NCI-H510A (cell line): ENCODE results near the gene ZNF672.
"Not testable (repeated sequence)": the region's sequence is repeated elsewhere in the genome, so short reads cannot be mapped to it uniquely, and the experiment has no call there.

ENCODE experiments used
- DNase-seq: peaks from one replicate; lab custom pipeline; 2025; lab: John Stamatoyannopoulos, UW

The ZNF672 gene

DNA sequence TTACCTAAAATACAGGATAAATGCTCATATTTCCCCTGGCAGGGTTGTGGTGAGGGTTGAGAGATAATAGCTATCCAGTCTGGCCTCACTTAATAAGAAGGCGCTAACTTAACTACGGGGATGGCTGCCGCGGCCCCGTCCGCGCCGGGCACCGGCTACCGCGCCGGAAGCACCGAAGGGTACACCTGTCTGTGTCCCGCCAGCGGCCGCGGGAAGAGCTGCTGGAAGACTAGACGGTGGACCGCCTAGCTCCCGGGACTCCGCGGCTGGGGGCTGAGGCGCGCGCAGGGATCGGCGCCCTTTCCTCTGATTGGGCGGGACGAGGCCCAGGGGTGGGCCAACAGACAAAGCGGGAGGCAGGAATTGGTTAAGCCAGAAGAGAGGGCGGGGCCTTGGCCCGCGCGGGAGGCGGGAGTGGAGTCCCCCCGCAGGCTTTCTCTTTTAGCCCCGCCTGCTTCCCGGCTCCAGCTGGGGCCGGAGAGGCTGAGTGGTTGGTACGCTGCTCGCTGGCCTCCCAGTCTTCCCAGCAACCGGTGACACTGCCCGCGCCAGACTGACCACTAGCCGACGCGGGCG, at the start of gene ZNF672:
Gene ZNF672 (plus strand): TSS at position 444 of the 576 bp plus-strand sequence. CDS start 9,051 bp downstream, outside the sequence.
- peak; percentile 91 for DNase-seq

DNA sequence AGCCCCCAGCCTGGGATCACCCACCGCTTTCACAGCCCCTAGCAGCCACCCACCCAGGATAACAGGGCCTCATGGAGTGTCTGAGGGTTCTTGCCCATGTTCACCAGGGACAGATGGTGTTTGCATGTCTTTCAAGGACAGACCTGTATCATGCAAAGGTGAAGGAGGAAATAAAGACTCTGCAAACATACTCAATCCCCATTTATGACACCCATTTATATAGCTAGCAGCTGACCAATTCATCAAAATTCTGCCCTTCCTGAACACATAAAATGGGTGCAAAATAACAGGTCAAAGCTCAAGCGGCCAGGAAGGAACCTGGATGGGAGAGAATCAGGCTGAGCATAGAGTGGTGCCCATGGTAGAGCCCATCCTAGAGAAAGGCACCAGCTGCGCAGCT, 49.7 kb upstream of the ZNF672 start:
- no peak for DNase-seq

DNA sequence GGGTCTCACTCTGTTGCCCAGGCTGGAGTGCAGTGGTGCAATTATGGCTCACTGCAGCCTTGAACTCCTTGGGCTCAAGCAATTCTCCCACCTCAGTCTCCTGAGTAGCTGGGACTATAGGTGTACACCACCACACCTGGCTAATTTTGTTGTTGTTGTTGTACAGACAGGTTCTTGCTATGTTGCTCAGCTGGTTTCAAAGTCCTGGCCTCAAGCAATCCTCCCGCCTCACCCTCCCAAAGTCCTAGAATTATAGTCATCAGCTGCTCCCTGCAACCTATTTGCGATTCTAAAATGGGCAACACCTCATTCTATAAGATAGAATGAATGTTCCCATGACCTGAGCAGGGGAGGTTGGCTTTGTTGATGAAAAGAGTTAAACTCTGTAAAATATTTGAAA, 48.7 kb upstream of the ZNF672 start:
- DNase-seq: not testable (repeated sequence)

DNA sequence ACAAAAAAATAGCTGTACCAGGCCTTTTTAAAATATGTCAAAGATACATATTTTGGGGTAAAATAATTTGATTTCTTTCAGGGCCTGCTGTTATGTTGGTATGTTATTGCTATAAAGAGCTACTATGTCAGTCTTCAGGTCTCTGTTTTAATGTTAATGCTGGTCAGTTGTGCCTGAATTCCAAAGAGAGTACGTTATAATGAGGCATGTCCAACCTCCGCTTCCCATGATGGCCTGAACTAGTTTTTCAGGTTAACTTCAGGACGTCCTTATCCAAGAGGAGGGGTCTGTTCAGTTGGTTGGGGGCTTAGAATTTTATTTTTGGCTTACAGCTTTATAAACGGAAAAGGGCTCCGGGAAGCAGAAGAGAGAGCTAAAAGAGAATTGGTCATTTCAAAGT, 47.6 kb upstream of the ZNF672 start:
- DNase-seq: no peak

DNA sequence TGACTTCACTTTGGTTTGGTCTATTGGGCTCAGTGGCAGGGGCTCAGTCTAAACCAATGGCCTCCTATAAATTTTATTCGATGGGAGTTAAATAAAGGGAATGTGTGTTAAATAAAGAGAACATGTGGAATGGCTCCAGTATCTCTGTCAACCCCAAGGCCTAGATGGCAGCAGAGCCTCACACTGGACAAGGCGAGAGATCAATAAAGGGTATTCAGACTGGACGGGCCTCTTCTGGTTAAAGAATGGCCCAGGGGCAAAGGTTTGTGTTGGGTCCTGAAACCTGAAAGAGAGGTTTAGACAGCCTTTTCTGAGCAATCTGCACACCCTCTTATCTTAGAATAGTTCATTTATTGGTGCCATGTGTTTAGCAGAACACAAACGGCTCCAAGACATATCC, 47.0 kb upstream of the ZNF672 start:
- no peak for DNase-seq

DNA sequence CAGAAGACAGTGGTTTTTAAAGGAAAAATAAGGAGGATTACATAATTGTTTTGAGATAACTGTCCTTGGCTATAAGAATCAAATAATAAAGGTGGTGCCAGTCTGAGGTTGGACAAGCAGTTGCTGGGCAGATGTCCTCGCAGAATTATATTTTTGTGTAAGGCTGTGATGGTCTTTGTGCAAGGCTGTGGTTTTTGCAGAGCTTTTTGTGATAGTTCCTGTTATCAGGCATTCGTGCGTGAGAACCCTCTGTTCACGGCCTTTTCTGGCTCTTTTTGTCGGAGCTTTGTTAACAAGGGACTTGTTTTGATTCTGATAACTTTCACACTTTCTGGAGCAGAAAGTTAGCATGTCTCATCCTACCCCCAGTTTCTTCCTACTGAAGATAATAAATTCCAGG, 45.7 kb upstream of the ZNF672 start:
- no peak for DNase-seq

DNA sequence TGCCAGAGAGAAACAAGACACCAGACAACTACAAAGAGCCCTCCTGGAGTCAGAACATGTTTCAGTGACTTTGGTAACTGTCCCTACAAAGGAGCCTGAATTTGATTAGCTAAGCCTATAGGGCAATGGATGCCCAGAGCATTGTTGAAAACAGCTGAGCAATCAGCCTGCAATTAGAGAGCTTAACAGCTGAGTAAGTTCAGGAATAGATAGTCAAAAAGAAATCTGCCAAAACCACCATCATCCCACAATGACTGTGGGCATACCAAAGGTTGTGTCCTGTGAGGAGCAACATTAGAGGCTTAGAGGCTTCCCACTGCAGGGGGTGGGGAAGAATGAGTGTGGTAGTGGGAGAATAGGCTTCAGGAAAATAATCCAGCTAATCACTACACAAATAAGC, 44.4 kb upstream of the ZNF672 start:
- DNase-seq: no peak

DNA sequence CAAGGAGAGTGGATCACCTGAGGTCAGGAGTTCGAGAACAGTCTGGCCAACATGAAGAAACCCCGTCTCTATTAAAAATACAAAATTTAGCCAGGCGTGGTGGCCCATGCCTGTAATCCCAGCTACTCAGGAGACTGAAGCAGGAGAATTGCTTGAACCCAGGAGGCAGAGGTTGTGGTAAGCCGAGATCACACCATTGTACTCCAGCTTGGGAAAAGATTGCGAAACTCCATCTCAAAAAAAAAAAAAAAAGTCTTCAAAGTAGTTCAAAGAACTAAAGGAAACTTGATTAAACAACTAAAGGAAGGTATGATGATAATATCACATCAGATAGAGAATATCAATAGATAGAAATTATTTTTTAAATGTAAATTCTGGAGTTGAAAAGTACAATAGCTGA, 43.4 kb upstream of the ZNF672 start:
- not testable (repeated sequence) for DNase-seq

DNA sequence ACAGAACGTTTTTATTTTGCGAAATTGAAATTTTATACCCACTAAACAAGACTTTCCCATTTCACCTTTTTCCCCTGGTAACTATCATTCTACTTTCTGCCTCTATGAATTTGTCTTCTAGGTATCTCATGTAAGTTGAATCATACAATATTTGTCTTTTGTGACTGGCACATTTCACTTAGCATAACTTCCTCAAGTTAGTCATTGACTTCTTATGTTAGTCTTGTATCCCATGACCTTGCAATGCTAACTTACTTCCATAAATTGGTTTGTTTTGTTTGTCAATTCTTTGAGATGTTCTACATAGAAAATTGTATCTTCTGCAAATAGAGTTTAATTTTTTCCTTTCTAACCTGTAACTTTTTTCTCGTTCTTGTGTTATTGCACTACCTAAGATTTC, 39.2 kb upstream of the ZNF672 start:
- no peak for DNase-seq

DNA sequence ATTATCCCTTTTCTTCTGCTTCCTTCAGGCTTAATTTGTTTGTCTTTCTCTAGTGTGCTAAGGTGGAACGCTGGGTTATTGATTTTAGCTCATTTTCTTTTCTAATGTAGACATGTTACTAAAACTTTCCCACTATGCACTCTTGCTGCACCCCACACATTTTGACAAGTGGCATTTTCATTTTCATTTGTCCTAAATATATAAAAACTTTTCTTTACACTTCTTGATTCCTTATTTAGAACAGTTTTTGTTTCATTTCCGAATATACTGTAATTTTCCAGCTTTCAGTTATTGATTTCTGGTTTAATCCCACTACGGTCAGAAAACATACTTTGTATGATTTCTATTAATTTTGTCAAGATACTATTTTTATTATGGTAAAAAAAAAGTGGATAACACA, 37.6 kb upstream of the ZNF672 start:
- no peak for DNase-seq

DNA sequence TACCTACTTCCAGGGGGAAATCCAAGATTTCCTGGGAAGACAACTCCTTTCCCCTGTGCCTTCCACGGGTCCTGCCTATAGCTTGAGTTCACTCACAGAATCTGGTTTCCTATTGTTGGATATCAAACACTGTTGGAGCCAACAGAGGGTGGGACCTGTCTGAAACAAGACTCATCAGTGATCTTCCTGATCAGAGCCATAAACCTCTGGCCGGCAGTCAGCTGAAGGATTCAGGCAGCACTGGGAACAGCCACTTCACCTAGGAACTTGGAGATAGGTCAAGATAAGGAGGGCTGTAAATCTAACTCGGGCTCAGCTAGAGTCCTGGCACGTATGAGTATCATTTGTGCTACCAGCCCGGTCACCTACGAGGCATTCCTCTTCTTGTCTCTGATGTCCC, 35.6 kb upstream of the ZNF672 start:
- DNase-seq: no peak

DNA sequence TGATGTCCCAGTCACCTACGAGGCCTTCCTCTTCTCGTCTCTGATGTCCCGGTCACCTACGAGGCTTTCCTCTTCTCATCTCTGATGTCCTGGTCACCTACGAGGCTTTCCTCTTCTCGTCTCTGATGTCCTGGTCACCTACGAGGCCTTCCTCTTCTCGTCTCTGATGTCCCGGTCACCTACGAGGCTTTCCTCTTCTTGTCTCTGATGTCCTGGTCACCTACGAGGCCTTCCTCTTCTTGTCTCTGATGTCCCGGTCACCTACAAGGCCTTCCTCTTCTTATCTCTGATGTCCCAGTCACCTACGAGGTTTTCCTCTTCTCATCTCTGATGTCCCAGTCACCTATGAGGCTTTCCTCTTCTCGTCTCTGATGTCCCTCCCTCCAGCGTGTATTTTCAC, 34.5 kb upstream of the ZNF672 start:
- not testable (repeated sequence) for DNase-seq

DNA sequence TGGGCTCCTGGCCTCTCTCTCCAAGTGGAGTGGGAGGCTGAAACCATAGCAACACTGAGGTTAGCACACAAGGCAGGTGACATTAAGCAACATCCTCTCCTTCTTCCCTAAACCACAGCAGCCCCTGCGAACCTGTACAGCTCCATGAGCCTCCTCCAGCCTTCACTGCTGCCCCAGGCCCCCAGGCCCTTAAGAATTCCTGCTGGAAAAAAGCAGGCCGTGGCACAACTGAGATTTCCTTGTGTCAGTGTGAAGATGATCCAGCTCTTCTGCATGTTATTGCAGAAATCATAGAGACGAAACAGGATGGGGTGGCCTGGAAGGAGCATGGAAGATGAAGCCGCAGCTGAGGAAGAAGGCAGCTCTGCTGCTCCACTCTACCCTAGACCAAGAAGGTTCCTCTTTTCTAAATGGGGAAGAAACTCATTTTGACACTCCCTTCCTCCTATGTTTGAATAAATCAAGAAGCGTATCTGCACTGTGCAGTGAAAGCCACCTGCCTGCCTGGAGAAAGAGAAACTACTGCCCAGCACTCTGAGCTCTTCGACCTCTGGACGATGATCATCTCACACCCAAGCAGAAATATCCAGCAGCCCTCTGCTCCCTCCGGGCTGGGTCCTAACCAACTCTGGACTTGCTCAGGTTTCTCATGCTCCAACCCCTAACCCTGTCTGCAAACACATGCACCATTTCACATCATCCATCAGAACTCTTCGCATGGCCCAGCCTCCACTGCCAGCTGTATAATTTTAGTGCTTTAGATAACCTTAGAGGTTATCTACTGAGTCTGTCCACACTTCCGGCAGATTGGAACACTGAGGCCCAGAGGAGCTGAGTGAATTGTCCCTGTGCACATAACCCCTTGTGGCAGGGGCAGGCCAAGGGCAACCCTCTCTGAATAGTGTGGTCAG, 33.0 kb upstream of the ZNF672 start:
- no peak for DNase-seq

DNA sequence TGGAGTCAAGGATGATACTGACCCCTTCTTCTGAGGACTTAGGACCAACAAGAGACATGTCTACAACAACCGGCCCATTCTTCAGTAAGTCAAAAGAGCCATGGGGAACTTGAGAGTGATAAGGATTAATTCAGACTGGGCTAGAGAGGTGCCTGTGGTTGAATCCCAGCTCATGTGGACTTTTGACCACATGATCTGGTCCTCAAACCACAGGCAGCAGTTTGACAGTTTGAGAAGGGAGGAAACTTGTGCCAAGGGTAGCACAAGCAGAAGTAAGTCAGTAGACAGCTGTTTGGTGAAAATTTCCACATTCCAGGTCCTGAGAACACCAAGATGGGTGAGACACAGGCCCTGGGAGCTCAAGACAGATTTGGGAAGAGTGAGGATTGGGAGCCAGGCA, 32.1 kb upstream of the ZNF672 start:
- DNase-seq: no peak

DNA sequence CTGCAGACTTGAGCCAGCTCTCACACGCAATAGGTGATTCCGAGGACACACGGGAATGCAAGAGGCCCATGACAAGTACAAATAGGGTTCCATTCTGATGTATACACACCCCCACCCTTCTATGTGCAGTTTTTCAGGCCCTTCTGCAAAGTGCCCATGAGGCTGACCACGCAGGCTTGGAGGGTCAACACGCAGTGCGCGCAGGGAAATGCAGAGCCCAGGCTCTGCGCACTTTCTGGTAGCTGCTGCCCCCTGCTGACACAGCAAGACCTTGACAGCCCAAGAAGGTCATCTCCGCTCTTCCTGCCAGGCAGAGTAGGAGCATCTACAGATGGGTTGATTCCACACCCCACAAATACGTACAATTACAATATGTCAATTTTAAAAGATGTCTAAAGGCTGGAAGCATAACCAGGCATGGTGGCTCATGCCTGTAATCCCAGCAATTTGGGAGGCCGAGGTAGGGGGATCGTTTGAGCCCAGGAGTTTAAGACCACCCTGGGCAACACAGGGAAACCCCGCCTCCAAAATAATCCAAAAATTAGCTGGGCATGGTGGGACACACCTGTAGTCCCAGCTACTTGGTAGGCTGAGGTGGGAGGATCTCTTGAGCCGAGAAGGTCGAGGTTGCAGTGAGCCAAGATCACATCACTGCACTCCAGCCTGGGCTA, 30.8 kb upstream of the ZNF672 start:
- DNase-seq: no peak

DNA sequence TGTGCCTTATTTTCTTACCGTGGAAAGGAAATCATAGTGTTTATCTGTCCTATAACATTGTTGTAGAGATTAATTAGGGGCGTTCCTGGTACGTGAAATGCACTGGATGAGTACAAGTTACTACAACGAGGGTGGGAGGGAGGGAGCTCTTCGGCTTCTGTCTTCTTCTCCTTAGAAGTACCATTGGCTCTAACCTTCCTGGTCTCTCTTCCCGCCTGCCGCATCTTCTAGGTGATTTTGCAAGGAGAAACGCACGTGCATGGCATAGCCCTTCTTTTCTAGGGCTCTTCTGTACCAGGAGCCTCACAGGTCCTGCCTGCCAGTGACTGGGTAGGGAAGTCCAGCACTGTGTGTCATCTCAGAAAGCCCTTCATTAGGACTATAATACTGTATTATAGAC, 29.1 kb upstream of the ZNF672 start:
- DNase-seq: no peak

DNA sequence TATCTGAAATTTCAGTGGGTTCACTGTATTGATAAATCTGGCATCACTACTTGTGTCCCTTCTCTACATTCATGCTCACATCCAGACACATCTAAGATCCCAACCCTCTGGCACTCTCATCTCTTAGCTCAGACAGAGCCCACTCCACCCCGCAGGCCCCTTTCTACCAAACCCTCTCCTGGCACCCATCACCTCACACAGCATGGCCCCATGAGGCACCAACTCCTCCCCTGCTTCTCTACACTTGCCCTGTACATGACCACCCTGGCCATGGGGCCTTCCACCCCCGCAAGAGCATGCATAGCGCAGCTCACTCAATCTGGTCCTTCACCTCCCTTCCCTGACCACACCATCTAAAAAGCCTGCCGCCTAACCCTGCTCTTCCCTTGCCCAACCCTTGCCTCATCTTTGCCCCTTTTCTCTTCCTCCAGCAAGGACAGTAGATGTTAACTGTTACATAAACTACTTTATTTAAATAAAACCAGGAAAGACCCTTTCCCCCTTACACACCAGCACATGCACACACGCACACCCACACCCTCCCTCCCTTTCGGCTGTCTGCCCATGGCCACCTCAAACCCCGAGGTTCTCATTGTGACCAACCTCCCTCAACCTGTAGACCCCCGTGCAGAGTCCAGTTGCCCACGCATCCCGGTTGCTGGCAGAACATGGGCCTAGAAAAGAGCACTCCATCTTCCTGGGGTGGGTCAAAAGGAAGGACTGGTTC, 27.9 kb upstream of the ZNF672 start:
- no peak for DNase-seq

DNA sequence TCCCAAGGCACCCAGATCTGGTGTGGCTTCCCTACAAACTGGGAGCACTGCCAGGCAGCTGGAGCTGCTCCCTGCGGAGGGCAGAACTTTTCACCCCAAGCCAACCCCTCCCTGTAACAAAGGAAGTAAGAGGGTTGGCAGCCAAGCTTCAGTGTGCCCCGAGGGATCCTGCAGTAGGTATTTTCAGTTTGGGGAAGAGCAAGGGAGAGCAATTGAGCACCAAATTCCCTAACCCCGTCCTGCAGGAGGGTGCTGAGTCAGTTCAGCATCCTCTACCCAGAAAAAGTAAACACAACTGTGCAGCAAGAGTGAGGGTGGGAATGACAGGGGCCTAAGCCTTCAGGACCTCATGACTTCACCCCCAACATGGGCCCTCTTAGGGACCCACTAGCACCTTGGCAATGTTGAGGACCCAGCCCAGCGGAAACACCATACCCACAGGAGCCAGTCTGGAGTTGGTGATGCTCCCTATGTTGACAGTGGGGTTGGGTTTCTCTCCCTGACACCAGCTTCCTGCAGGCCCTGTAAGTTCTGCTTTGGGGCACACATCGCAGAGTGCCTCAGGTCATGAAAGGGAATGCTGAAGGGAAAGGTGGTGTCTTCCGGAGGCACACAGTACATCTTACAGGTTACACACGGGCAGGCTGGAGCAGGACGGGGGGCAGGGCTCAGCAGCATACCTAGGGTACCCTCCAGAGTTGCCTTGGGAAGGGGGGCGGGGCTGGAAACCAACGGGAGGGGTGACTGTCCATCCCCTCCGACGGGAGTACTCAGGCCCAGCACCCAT, 27.1 kb upstream of the ZNF672 start:
- DNase-seq: no peak

DNA sequence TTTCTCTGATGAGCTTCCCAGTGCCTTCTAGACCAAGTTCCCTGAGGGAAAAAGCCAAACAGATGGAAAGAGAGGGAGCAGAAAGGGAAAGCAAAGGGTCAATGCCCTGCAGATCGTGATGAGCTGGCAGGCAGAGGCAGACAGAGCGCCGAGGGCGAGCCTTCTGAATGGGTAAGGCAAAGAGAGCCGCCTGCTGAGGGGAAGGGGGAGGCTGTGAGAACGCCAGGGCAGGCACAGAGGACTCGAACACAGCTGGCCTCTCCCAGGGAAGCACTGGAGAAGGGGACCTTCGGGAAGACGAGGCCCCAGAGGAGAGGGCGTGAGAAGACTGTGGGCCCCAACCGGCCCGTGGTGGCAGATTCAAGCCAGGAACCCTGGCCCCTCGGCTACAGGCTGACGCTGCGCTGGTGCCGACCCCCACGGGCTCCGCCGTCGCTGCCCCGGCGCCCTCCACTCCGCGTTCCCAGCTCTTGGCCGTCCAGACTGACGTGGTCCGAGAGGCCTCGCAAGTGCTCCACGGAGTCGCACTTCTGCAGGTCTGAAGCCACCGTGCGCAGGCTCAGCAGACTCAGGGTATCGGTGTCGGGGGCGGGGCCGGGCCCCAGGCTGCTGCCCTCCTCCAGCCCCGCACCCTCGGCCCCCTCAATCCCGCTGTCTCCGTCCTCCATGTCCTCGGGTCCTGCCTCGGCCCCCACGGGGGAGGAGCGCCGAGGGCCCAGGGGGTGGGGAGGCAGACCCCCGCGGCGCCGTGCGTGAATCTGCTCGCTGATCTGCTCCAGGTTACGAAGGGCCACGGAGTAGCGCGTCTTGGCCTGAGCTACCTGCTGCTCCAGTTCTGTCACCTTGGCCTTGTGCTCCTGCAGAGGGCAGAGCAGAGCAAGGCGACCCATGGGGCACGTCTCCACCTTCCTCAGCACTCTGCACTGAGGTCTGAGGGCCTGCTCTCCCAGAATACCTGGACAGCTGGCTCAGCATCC, 26.2 kb upstream of the ZNF672 start:
- DNase-seq: no peak

DNA sequence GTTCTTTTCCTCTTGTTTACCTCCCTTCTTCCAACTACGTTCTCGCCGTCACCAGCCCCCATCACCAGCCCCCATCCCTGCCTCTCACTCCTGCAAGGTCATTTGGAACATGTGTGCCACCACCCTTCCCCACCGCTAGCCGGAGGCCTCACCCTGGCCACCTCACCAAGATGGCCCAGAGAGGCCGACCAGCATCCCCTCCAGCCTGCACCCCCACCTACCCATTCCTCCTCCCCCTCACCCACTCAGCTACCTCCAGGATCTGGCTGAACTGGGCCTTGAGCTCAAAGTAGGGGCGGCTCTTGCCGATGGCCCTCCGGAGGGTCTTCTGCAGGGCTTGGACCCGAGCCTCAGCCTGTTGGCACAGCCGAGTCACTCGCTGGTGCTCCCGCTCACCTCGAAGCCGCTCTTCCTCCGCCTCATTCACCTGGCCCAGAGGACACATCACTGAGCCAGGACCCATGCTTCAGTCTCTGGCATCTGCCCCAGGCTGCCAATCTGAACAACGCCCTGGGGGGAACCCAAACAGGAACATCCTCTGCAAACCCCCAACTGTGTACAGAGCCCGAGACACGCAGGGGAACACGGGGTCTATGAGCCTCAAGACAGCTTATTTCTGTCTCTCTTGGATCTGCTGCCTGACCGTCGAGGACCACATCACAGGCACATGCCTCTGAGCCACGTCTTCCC, 25.1 kb upstream of the ZNF672 start:
- DNase-seq: no peak
